Tibial nerve (tissue), 4 donors: ENCODE data around the gene BCL2.

Source experiments
- CTCF ChIP-seq, 5 experiments: fragments of 200-600 bp in 3 of 5; fragments of 450-650 bp in 2 of 5; sonication (generic) in 3 of 5; IDR thresholded peaks; one replicate each; pipeline ENCODE4 v1.5.1; 2016 to 2019; ENCODE audit warnings: antibody characterized with exemption in 5 of 5, mild to moderate bottlenecking in 3 of 5, moderate library complexity in 2 of 5
- EP300 ChIP-seq, 2 donors: sonication (generic); formaldehyde crosslinking; IDR thresholded peaks; one replicate each; pipeline ENCODE4 v1.6.1; 2017; ENCODE audit warnings: antibody characterized with exemption in 2 of 2, mild to moderate bottlenecking in 1 of 2
- POLR2A ChIP-seq, 2 donors: fragments of 450-650 bp; IDR thresholded peaks; one replicate each; pipeline ENCODE4 v1.6.1; 2017; ENCODE audit warnings: antibody characterized with exemption in 2 of 2, mild to moderate bottlenecking in 2 of 2, moderate library complexity in 2 of 2

- TF ChIP-seq CTCF (IDR thresholded peaks at IDR 0.05) (no peak), POLR2A (IDR thresholded peaks at IDR 0.05) (no peak), EP300 (IDR thresholded peaks at IDR 0.05) (no peak)
These were observed 7.6 kb downstream of the BCL2 start for GRCh38 chr18:63312019-63312409.
